GM21786 (cell line): ENCODE measurements around the gene RANBP9.
A peak's percentile ranks its signal among the peaks of the same experiment; 100 is the strongest.

Source experiments
- ATAC-seq: cut with Tn5 transposase; IDR thresholded peaks from one replicate; pipeline ENCODE4 v1.9.1; 2021; ENCODE audit not compliant: unreplicated experiment

RANBP9 gene

DNA sequence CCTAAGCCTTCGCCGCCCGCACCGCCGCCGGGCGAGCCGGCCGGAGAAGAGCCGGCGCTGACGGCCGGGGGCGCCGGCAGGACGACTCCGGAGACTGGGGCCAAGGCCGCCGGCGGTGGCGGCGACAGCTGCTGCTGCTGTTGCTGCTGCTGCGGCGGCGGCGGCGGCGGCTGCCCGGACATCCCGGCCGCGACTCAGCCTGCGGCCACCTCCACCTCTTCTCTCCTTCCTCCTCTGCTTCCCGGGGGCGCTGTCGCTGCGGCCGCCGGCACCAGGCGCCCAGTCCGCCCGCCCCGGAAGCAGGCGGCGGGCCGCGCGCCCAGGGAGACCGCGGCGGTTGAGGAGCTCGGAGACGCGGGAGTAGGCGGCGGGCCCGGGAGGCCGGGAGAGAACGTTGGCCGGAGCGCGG is 307 bp downstream of the RANBP9 start:
- peak; percentile 41 for ATAC-seq

DNA sequence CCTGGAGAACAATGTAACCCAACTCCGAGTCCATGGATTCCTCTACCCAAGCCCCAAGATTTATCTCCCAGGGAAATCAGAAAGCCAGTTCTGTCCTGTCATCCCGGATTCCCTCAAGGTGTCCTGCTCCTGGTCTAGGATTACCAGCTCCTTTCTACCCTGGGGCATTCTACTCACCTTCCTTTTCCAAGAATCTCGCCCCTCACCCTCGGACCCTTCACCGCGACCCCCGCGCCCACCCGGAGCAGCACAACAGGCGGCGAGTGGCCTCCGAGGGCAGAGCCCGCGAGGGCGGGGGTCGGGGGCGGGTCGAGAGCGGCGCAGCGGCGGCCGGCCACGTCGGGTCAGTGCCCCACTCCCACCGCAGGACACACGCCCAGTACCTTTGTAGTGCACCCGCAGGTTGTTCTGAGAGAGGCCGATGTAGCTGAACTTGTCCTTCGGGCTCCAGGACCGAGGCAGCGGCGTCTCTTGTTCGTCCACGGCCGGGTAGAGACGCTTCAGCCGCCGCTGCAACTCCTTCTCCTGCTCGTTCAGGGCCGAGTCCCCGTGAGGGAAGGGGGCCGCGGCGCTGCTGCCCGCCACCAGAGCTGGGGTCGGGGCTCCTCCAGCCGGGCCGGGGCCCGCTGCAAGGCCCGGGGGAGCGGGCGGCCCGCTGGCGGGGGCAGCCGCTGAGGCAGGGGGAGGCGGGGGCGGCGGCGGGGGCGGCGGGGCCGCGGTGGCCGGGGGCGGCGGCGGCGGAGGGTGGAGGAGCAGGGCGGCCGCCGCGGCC is 897 bp downstream of the RANBP9 start:
- ATAC-seq: peak; percentile 10

DNA sequence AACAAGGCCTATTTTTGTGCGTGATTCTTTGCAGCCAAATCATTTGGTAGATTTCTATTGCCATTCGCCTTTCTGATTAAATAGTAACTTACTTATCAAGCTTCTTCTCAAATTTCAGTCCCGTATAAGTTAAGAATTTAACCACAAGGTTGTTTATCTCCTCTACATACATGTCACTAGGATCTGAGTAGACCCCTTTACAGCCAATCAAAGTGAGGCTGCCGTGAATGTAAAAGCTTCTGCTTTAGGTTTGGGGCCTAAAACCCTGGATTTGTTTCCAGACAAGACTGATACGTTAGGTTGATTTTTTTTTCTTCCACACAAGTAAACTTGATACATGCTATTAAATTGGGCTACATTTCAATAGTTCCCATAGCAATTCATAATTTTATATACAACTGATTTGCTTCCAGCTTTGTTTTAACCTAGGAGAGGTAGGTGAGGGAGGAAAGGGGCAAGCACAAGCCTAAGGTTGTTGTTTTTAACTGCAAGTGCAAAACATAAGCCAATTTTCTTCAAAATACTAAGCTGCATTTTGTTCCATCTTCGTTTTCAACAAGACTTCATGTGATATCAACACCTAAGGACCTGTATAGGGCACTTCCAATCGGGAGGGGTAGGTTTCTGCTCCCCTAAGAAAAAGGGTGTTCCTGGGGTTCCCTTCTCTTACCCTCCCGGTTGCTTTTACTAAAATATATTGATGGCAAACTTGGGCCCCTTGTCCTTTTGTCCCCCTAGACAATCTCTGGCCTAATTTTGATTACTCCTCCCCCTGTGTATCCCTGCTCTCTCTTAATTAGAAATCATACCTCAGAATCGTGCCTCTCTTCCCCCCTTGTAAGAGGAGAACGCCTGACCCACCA is 1.7 kb downstream of the RANBP9 start:
- ATAC-seq: no peak

DNA sequence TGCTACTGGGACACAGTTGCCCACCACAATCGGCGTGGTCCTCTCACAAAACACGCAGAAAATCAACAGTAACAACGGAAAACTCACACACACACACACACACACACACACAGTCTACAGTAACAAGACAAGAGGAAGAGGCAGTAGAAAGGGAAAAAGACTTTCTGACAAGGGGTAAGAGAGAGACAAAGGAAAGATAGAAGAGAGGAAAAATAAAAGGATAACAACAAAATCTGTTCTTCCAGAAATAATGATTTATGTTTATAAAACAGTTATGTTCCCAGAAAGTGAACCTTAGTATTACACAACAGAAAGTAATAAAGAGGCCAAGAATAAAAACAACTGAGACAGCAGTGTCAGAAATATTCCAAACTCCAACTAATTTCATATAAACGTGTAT is 2.9 kb downstream of the RANBP9 start:
- no peak for ATAC-seq

DNA sequence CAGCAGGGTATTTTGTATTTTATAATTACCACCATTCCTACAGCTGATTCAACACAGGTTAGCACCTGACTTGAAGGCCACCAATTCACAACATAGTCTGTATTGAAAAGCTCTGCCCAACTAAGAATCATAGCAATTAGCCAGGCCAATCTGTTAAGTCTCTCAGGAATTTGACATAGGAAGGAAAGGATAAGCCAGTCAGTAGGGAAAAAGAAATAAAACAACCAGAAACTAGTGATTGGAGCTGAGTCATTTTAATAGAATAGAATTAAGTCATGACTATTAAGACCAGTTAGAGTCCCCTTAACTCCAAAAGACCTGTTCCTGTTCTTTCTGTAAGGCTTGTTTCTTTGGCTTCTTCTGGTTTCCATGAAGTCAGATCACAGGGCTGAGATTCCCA is 8.1 kb downstream of the RANBP9 start:
- no peak for ATAC-seq

DNA sequence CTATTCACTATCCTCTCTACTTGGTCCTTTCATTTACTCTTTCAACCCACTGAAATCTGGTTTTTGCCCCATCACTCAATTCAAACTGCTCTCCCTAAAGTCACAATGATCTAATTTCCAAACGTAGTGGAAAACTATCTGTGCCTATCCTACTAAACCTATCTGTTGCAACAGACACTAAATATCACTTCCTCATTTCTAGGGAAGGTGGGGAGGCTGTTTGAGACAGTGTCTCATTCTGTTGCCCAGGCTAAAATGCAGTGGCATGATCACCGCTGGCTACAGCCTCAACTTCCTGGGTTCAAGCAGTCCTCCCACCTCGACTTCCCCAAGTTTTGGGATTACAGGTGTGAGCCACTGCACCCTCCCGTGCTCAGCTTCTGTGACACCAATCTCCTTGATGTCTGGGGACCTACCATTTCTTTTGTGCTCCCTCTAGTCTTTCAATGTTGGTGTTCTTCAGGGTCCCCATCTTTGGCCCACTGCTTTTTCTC is 8.8 kb downstream of the RANBP9 start:
- ATAC-seq: no peak

DNA sequence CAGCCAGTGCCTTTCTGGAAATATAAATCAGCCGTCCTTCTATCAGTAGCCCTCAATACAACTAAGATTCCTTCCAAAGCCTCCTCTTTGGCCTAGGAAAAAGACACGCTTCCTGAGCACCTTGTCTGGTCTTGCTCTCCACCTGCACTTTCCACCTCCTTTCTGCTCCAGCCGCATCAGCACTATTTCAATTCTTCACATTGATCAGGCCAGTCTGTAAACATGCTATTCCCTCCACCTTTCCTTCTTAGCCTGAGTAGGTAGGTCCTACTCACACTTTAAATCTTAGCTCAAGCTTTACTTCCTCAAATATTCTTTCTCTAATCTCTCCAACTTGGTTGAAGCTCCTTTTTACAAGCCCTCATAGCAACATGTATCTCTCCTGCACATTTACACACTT is 11.4 kb downstream of the RANBP9 start:
- ATAC-seq: no peak

DNA sequence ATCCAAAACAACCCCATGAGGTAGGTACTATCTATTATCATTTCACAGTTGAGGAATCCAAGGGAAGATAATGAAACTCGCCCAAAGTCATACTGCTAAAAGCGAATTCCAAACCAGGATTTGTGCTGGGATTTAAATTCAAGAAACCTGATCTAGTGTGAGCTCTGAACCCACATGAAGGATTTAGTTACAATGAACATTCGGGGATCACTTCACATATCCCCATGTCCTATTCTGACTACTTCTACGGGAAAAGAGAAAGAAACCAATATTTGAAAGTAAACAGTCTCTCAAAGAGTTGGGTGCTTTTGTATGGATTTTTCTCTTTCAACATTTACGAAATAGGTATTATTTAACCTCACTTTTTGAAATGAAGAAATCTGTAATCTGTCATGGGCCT is 12.9 kb downstream of the RANBP9 start:
- ATAC-seq: no peak

DNA sequence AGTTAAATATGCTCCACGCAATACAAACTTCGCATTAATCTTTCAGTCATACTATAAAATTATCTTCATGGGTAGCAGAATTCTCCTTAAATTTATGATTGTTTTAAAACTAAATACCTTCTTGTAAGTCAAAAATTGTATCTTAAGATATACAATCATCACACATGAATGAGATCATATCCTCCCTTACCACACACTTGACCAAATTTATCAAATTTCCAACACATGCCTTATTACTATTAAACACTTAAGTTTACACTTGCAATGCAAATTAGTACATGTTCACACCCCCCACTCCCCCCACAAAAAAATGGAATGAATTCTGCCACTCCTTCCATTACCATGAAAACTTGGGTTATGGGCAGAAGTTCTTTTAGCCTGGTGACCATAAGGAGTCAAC is 13.8 kb downstream of the RANBP9 start:
- ATAC-seq: no peak

DNA sequence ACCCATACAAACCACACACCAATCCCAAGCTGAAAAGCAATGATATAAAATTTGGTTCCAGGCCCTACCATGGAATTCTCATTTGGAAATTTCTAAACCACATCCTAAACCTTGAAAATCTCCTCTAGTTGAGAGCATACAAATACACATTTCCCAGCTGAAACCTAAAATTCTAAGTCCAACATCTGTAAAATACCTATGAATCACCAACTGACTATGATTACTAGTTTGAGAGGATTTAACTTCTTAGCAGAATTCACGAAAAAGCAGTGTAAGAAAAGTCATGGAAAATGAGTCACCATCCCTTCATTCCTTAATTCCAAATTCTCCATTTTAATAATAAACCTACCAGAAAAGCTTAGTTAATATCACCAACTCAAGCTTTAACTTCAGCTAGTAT is 15.4 kb downstream of the RANBP9 start:
- no peak for ATAC-seq

DNA sequence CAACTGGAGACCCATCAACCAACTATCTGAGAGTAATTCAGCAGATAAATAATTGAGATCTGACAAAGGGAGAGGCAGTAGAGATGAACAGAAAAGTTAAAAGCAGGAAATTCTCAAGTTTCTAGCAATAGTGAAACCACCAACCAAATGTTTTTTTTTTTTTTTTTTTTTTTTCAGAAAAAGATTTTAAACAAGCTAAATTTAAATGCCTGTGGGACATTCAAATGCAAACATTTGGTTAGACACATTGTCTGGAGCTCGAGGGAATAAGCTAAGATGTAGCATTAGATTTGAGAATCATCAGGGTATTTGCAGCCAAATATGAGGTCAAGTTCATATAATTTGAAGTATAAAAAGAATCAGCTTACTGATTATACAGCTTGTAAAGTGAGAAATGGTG is 16.4 kb downstream of the RANBP9 start:
- no peak for ATAC-seq

DNA sequence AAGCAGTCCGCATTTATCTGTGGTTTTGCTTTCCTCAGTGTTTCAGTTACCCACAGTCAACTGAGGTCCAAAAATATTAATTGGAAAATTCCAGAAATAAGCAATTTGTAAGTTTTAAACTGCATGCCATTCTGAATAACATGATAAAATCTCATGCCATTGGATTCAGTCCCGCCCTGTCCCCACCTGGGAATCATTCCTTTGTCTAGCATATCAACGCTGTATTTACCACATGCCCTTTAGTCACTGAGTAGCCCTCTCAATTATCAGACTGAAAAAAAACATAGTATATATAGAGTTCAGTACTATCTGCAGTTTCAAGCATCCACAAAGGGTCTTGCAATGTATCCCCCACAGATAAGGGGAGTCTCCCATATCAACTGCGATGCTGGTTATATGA is 17.1 kb downstream of the RANBP9 start:
- no peak for ATAC-seq

DNA sequence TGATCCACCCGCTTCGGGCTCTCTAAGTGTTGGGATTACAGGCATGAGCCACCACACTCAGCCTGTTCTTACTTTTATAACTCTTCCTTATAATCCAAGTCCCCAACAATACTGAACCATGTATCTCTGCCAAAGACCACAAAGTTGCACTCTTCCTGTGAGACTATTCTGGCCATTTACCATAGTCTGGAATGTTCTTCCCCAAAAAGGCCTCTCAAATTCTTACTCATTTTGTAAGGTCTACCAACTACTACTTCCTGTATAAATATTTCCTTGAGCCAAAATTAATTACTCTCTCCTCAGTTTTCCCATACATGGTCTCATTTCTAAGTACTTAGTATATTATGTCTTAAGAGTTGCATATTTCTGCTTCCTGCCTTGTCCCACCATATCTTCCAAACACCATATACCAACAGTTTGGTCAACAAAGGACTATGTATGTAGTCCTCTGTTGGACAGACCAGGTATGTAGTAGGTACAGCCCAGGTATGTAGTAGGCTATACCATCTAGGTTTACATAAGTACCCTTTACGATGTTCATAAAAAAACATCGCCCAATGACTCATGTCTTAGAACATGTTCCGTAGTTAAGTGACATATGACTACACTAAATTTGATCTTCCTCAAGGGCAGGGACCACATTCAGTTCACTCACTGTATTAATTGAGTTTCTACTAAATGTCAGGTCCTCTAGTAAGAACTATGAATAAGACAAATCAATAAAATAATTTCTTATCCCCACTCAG is 22.0 kb downstream of the RANBP9 start:
- no peak for ATAC-seq

DNA sequence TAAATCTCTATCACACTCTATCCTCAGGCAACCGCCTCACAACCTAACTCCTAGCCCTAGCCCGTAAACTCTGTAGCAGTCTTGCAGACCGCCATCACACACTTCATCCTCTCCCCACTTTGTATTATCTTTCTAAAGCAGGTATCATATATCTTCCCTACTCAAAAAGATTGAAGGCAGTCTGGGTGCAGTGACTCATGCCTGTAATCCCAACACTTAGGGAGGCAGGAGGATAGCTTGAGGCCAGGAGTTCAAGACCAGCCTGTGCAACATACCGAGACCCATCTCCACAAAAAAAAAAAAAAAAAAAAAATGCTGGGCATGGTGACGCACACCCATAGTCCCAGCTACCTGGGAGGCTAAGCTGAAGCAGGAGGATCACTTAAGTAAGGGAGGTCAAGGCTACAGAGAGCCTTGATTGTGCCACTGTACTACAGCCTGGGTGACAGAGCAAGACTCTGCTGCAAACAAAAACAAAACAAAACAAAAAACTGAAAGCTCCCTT is 22.9 kb downstream of the RANBP9 start:
- ATAC-seq: no peak

DNA sequence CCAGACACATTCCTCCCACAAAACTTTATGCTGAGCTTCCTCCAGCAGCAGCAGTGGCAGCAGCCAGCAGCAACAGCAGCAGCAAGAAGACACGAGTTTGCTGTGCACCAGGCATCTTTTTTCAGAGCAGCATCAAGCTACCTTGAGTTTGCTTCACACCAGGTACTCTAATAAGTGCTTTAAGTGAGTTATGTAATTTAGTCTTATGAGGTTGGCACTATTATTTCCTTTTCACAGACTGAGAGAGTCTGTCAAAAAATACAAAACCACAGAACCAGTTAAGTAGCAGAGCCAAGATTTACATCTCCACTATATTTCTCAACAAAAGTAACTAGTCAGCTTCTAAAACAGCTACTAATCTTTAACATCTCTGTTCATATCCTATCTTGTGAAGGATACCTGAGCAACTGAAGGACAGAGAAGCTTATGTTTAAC is 23.7 kb downstream of the RANBP9 start:
- ATAC-seq: no peak

DNA sequence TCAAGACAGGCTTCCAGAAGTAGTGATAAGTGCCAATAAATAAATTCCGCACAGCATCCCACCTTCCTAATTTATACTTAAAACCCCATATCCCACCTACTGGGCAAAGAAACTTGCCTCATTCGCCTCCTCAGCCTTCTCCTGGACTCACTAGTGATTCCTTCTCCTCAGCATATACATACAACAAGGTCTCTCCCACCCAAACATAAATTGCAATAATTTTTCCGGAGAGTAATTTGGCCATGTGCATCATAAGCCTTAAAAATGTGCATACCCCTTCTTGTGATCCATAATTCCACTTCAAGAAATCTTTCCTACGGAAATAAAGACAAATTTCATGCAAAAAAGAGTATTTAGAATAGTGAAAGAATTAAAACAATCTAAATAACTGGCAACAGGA is 26.8 kb downstream of the RANBP9 start:
- ATAC-seq: no peak

DNA sequence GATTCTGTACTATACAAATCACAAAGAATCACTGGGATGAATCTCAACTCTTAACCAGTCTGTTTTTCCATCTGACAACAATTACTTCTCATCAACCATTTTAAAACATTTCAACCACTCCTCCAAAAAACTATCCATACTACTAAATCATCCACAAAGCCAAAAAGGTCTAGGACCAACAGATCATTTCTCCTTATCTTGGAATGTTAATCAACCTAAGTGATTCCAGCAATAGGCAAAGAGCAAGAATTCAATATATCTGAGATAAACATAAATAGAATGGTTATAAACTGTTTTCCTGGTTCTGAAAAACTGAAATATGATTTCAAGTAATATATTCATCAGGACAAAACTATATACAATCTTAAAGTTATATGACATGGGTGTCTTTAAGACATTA is 28.6 kb downstream of the RANBP9 start:
- no peak for ATAC-seq

DNA sequence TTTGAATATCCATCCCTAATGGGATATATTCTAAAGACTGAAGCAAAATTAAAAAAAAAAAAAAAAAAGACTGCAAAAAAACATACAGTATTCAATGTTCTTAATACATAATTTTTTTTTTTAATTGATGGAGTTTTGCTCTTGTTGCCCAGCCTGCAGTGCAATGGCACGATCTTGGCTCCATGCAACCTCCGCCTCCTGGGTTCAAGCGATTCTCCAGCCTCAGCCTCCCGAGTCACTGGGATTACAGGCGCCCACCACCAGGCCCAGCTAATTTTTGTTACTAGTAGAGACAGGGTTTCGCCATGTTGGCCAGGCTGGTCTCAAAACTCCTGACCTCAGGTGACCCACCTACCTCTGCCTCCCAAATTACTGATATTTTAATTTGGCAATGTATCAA is 29.3 kb downstream of the RANBP9 start:
- ATAC-seq: no peak

DNA sequence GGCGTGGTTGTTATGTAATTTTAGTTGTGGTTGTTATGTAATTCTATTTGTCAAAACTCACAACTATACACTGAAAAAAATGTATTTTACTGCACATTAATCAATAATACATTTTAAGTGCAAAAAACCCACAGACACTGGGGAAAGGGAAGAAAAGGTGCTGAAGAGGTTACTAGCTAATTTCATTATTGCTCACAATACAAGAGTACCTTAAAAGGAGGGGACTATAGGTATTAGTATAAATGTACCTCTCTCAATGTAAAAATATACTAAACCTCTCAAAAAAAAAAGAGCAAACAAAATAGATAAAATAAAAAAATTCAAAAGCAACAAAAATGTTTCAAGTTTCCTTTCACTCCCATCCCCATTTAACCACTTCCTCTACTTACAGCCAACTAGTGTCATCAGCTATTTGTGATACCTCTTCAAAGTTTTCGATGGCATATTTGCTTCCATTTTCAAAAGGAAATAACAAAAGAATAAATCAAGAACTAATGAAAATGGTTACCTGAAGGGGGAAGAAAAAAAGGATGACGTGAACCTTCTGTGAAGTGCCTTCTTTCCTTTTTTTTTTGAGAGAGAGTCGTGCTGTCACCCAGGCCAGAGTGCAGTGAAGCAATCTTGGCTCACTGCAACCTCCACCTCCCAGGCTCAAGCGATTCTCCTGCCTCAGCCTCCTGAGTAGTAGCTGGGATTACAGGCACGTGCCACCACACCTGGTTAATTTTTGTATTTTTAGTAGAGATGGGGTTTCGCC is 30.2 kb downstream of the RANBP9 start:
- no peak for ATAC-seq

DNA sequence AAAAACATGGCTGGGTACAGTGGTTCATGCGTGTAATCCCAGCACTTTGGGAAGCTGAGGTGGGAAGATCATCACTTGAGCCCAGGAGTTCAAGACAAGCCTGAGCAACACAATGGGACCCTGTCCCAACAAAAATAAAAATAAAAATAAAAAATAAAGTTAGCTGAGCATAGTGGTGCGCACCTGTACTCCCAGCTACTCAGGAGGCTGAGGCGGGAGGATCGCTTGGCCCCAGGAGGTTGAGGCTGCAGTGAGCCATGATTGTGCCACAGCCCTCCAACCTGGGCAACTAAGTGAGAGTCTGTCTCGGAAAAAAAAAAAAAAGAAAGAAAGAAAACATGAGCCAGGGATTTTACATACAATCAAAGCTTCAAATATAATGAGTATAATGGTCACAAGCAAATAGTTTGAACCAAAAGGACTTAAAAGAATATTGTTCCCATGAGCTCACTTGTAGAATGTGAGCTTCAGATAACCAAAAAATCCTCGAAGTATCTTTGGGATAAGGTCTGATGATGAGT is 31.1 kb downstream of the RANBP9 start:
- ATAC-seq: no peak
